GM19239 (cell line): ENCODE data around the gene ELF4.

ENCODE experiments used
- DNase-seq: peaks from one replicate; pipeline ENCODE4 v3.0.0; 2011; ENCODE audit warnings: low spot score; ENCODE audit not compliant: insufficient read length
- FAIRE-seq: peaks from 2 replicates; lab custom pipeline; 2011; peaks lifted over from hg19 to GRCh38; lab: Jason Lieb, UNC

Gene ELF4

DNA sequence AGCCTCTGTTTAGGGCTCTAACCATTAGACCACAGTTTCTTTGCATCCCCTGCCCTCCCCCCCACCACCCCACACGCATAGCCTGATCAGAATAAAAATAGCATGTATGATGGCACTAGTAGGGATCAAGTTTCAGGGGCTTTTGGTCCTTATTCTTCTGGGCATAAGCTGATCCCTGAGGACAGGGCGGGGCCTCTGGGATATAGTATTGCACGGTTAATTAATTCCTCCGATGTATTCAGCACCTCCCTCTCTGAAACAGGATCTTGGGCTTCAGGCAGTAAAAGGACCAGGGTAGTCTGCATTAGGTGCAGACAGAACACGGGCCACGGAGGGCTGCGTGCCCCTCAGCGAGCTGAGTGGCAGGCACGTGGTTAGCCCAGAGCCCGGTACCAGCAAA lies 57.1 kb downstream of the ELF4 start:
- DNase-seq (no peak), FAIRE-seq (no peak)

DNA sequence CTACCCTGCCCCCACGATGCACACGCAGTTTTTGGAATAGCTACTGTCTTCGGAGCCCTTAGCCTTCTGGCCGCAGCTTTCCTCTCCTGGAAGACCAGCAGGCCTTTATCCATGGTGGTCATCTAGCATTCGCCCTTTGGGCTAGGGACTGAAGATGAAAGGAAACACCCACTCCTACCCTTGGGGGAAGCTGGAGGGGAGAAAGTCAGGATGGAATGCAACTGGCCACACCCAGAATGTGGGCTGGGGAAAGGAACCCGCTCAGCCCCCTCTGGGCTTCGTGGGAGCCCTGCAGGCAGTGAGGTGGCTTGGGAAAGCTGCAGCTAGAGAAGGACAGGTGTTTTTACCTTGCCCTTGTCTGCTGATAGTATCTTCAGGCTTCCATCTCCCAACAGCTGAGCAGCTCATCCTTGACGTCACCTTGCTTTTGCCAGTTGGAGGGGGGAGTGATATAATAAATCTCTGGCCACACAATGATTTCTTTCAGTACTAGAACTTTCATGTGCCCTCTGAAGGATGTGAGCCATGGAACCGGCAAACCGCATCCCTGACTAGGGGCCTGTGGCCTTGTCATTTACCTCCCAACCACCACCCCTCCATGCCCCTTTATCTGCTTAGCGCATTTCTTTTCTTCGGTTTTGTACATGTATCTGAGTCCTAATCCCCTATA lies 59.0 kb downstream of the ELF4 start:
- FAIRE-seq (no peak), DNase-seq (no peak)

DNA sequence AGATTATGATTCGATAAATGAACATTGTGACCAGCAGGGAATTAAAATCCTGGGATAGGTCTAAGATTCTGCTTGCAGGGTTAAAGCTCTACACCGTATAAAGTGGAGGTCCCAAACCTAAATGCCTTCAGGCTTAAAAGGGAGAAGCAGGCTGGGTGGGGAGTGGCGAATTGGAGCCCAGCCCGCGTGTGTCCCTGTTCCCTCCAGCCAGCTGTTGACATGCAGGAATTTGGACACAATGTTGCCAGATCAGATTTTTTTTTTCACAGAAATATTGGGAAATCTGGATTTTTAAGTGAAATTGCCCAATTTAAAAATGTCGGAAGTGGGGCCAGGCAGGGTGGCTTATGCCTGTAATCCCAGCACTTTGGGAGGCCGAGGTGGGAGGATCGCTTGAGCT lies 60.5 kb downstream of the ELF4 start:
- FAIRE-seq (no peak), DNase-seq (no peak)

DNA sequence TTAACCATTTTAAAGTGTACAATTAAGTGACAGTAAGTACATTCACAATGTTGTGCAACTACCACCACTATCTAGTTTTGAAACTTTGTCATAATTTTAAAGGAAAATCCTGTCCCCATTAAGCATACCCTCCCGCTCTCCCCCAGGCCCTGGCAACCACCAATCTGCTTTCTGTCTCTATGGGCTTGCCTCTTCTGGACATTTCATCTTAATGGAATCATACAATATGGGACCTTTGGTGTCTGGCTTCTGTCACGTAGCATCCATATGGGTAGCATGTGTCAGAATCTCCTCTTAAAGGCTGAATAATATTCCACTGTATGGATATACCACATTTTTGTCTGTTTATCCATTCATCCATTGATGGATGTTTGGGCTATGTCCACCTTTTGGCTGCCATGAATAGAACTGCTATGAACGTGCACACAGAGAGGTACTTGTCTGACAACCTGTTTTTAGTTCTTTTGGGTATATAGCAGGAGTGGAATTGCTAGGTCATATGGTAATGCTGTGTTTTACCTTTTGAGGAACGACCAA lies 61.5 kb downstream of the ELF4 start:
- FAIRE-seq: no peak
- DNase-seq: no peak

DNA sequence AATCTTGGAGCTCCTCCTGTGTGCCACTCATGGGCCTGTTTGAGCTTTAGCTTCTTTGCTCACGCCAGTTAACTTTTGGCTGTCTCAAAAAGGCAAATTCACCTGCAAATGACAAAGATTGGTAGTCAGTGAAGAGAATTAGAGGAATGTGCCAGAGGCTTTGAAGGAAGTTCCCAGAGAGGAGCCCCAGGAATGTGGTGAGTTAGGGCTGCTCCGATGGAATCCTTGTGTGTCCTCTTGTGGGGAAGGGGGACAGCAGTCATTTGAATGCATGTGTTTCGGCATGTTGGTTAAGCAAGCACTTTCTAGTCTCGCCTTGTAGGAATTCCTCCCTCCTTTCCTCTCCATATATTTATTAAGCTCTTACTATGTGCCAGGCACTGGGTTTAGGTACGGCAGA lies 62.9 kb downstream of the ELF4 start:
- FAIRE-seq: no peak
- no peak for DNase-seq

DNA sequence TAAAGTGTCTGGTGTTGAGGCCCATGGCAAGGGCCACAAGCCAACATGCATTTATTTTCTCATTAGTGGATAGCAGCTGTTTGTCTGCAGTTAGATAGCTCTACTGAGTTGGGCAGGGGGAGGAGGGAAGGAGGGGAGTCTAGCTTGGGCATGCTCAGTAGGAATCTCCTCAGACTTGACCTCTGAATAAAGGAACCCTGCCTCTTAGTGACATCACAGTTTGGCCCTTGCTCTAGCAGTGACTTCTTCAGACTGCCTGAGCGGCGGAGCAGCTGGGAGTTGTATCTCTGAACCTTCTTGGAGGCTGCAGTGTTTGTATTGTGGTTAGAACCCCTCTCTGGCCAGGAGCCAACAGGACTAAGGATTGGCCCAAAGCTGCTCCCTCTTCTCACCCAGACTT lies 70.5 kb downstream of the ELF4 start:
- FAIRE-seq (no peak), DNase-seq (no peak)

DNA sequence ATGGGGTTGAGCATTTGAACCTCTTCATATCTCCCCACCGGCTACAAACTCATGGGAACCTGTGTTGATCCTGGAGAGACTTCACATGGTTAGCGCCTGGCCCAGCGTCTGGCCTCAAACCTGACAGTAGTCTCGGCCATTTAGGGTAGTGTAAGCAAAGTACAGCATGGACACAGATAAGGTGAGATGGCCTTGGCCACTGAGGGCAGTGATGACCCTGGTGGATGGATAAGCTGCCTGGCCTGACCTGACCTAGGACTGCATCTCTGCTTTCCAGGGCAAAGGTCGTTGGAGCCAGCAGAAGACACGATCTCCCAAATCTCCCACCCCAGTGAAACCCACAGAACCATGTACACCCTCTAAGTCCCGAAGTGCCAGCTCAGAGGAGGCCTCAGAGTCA lies 76.1 kb downstream of the ELF4 start:
- FAIRE-seq (no peak), DNase-seq (no peak)

DNA sequence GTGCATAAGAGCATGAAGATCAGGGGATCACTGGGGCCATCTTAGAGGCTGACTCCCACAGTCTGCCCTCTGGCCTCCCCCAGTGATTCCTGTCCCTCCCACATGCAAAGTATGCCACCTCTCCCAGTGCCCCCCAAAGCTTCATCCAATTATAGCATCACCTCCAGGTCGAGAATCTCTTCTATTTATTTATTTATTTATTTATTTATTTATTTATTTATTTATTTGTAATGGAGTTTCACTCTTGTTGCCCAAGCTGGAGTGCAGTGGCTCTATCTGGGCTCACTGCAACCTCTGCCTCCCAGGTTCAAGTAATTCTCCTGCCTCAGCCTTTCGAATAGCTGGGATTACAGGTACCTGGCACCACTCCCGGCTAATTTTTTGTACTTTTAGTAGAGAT lies 77.7 kb downstream of the ELF4 start:
- DNase-seq (no peak), FAIRE-seq (no peak)

DNA sequence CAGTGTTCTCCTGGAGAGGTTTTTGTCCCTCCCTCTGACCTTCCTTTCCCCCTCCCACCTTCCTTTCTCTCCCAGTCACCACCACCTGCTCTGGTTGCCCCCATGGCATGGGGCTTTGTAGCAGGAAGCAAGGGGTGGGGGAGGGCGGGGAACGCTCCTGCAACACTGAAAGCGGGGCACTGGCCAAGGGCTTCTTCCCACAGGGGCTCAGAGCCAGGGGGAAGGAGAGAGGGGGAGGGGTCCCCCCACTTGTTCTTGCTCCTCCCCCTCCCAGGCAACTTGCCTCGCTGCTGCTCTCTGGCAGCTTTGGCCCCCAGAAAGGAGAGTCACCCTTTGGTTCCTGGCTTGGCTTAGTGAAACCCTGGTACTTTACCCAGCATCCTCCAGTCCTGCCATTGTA lies 79.5 kb downstream of the ELF4 start:
- FAIRE-seq (no peak), DNase-seq (no peak)

DNA sequence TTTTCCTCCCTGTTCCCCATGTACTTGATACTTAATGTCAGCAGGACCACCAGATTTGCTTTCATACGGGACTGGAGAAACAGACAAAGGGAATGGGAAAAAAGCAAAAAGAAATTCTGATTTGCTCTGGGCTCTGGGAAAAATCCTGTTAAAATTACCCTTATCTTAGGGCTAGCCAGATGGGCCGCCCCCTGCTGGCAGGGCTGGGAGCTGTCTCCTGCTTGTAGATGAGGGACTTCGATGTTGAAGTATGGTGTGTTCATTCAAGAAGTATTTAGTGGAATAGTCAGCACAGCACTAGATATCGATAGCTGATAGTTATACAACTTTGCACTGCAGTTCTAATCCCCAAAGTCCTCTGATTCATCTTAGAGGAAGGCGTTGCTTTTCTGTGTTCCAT lies 82.1 kb downstream of the ELF4 start:
- DNase-seq (no peak), FAIRE-seq (peak; percentile 92)

DNA sequence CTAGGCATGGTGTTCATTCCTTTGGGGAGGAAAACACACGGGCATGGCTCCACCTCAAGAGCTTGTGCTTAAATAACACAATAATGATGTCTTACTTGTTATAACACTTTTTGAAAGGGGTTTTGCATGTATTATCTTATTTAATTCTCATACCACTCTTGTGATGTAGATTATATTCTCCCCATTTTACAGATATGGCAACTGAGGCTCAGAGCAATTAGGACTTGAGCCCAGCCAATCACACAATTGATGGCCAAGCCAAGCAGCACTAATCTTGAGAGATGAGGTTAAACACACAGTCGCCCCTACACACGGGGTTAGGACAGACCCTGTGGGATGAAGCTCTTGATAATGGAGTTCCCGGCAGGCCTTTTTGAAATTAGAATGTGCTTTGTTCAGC lies 82.7 kb downstream of the ELF4 start:
- FAIRE-seq: no peak
- no peak for DNase-seq

DNA sequence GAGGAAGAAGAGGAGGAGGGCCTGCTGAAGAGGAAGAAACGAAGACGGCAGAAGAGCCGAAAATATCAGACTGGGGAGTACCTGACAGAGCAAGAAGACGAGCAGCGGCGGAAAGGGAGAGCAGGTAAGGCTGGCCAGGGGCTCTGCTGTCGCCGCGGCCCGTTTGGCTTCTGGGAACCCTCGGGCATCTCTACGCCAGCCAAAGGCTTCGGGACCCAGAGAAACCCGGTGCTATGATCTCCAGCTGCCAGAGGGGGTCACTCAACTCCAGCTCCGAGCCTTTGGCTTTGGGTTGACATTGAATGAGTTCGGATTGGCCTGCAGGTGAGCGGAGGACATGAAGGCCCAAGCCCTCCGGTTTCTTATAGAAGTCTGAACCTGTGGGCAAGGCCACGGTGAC lies 85.0 kb downstream of the ELF4 start:
- FAIRE-seq: no peak
- no peak for DNase-seq

DNA sequence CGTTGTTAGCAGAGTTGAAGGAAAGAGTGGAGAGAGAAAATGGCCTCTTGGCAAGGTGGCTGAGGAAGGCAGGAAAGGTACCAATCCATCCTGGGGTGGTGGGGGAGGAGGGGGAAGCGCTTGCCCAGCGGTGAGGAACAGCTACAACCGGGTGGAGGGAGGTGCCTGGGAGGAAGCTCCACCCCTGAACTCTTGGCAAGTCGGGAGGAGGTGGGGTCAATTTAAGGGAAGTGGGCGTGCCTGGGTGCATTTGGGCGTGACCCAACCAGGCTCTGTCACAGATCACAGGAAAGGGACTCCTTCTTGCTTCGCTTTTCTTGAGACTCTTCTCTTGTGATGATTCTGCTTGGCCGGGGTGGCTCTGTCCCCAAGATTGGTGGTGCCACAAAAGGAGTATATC lies 86.2 kb downstream of the ELF4 start:
- FAIRE-seq: peak; percentile 99
- DNase-seq: peak; percentile 72

DNA sequence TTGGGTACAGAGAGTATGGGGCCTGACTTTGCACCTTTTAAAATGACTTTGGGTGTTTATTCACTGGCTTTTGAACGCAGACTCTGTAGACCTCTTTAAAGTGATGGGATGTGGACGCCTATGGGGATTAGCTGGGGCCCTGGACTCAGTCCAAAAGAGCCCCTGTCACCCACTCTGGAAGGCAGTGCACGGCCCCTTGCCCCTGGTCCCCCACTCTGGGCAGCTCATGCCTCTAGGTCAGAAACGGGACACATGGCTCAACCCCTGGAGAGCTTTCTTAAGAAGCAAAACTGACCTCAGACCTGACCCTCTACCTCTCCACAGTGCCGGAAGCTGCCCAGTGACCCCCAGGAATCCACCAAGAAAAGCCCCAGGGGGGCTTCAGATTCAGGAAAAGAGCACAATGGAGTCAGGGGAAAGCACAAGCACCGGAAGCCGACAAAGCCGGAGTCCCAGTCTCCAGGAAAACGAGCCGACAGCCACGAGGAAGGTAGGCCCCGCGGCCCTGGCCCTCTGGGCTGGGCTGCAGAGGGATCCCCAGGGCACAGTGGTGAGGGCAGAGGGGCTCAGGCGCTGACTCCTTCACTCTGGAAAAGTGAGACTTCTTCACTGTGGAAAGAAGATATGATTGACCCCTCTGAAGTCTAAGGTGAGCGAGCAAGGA lies 89.5 kb downstream of the ELF4 start:
- FAIRE-seq: no peak
- no peak for DNase-seq

DNA sequence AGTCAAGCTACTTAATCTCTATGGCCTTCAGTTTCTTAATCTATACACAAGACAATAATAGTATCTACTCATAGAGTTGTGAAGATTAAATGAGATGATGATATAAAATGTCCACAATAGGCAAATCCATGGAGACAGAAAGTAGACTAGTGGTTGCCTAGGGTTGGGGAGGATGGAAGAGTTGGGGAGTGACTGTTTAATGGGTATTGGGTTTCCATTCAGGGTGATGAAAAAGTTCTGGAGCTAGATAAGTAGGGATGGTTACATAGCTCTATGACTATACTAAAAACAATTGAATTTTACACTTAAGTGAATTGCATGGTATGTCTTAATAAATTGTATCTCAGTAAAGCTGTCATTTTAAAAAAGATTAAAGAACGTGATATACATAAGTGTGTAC lies 92.2 kb downstream of the ELF4 start:
- FAIRE-seq (no peak), DNase-seq (no peak)

DNA sequence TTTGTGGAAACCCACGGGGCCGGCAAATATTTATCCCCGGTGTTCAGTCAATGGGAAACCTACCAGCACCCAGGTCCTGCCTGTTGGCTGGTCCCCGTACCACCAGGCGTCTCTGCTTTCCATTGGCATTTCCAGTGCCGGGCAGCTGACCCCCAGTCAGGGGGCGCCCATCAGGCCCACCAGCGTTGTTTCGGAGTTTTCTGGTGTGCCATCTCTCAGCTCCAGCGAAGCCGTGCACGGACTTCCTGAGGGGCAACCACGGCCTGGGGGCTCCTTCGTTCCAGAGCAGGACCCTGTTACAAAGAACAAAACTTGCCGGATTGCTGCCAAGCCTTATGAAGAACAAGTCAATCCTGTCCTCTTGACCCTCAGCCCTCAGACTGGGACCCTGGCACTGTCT lies 95.1 kb downstream of the ELF4 start:
- DNase-seq (no peak), FAIRE-seq (no peak)
